Activated T-cell treated with anti-CD3 and anti-CD28 coated beads, Interleukin-2, amount 50 U/mL, for 24 hours (primary cell): ENCODE data around the gene EME2.

Source experiments
- DNase-seq: peaks from one replicate; pipeline ENCODE4 v3.0.0-alpha.2; 2020
- H3K27ac Mint-ChIP-seq: 2 replicates; pipeline ENCODE4 v1.8.0; 2020; ENCODE audit warnings: mild to moderate bottlenecking, mixed read lengths
- H3K27me3 Mint-ChIP-seq: 2 replicates; pipeline ENCODE4 v1.8.0; 2020; ENCODE audit warnings: mixed read lengths
- H3K36me3 Mint-ChIP-seq: 2 replicates; pipeline ENCODE4 v1.8.0; 2020; ENCODE audit warnings: low read depth, mixed read lengths
- H3K4me1 Mint-ChIP-seq: 2 replicates; pipeline ENCODE4 v1.8.0; 2020; ENCODE audit warnings: low read depth, mixed read lengths
- H3K4me3 Mint-ChIP-seq: 2 replicates; pipeline ENCODE4 v1.8.0; 2020; ENCODE audit warnings: mild to moderate bottlenecking, moderate library complexity, mixed read lengths
- H3K9me3 Mint-ChIP-seq: 2 replicates; pipeline ENCODE4 v1.8.0; 2020; ENCODE audit warnings: mixed read lengths

Gene EME2

GRCh38 chr16:1768061-1768766 lies 4.4 kb upstream of the EME2 start:
- peaks cover 9% of the 10 kb centered on the region for H3K4me1 Mint-ChIP-seq
- H3K27me3 Mint-ChIP-seq = no peaks in the 10 kb centered on the region
- no peaks in the 10 kb centered on the region for H3K9me3 Mint-ChIP-seq
- DNase-seq = no peak
- no peak overlapping the region for H3K4me3 Mint-ChIP-seq
- H3K27ac Mint-ChIP-seq = peak overlapping the region; percentile 69
- peaks cover 63% of the 10 kb centered on the region for H3K36me3 Mint-ChIP-seq

DNA sequence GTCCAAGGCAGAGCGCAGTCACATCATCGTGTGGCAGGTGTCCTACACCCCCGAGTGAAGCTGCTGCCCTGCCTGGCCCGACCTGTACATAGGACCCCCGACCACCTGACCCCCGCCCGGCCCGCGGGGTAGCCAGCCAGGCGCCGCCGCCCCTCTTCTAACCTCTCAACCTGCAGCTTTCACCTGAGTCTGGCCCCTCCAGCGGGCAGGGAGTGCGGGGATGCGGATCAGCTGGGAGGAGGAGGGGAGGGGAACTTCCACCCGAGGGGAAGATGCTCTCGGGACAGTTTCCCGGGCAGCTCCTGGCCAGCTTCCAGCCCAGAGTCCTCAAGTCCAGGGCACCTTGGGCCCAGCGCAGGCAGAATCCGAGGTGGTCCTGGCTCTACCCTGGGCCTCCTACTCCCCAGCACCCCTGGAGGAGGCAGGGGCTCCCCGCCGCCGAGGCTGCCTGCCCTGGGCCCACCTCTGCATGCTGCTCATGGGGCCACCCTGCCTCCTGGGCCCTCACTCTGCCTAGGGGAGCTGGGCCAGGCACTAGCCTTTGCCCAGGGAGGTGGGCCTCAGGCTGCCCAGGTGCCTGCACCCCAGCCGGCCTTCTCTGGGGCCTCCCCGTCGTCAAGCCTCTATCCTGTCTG lies 3.7 kb upstream of the EME2 start:
- H3K4me1 Mint-ChIP-seq = peaks cover 11% of the 10 kb centered on the region
- H3K9me3 Mint-ChIP-seq = no peaks in the 10 kb centered on the region
- H3K27ac Mint-ChIP-seq = peak overlapping the region; percentile 69
- peaks cover 64% of the 10 kb centered on the region for H3K36me3 Mint-ChIP-seq
- DNase-seq = no peak
- no peak overlapping the region for H3K4me3 Mint-ChIP-seq
- no peaks in the 10 kb centered on the region for H3K27me3 Mint-ChIP-seq

- H3K9me3 Mint-ChIP-seq = no peaks in the 10 kb centered on the region
- peaks cover 65% of the 10 kb centered on the region for H3K36me3 Mint-ChIP-seq
- H3K27ac Mint-ChIP-seq = peak overlapping the region; percentile 89
- DNase-seq = no peak
- H3K4me3 Mint-ChIP-seq = peak overlapping the region; percentile 96
- no peaks in the 10 kb centered on the region for H3K27me3 Mint-ChIP-seq
- H3K4me1 Mint-ChIP-seq = peaks cover 16% of the 10 kb centered on the region
Measured at GRCh38 chr16:1769402-1770300, 3.0 kb upstream of the EME2 start.

DNA sequence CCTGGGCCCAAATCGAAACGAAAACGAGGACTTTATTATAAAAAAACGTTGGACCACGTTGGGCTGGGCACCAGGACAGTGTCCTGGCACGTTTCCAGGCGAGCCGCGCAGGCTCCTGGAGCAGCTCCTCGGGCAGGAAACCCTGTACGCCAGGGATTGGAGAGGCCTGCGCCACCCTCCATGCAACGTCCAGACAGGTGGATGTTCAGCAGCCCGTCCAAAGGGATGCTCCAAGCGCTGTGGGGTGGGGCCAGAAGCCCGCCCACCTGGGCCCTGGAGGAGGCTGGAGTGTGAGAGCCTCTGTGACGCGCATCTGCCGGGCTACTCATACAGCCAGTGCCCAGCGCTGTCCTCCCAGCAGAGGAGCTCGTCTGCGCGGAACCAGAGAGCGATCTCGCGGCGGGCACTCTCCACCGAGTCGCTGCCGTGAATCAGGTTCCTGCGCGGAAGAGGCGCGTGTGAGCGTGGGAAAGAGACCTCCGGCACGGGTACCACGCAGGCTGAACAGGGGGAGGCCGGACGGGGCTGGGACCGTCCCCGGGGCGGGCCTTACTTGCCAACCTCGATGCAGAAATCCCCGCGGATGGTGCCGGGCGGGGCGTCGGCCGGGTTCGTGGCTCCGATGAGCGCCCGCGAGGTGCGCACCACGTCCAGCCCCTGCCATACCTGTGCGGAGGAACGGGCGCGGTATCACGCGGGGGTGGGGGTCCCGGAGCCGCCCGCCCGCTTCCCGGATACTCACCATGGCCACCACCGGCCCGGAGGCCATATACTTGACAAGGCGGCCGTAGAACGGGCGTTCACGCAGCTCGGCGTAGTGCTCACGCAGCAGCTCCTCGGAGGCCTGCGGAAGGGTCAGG lies 2.1 kb upstream of the EME2 start:
- Mint-ChIP-seq H3K27ac (peak overlapping the region; percentile 89), H3K9me3 (no peaks in the 10 kb centered on the region), H3K4me1 (peaks cover 20% of the 10 kb centered on the region), H3K4me3 (peak overlapping the region; percentile 96), H3K27me3 (no peaks in the 10 kb centered on the region), H3K36me3 (peaks cover 65% of the 10 kb centered on the region)
- DNase-seq = peak; percentile 77

- H3K4me1 Mint-ChIP-seq = peaks cover 20% of the 10 kb centered on the region
- H3K27ac Mint-ChIP-seq = peak within 1 kb of the TSS; percentile 99
Measured at GRCh38 chr16:1771188-1771863, 1.3 kb upstream of the EME2 start, which contains the start of gene NME3. Gene NME3, minus strand, starts transcription at chr16:1771543. Its CDS starts 9 bp downstream, at chr16:1771534.

DNA sequence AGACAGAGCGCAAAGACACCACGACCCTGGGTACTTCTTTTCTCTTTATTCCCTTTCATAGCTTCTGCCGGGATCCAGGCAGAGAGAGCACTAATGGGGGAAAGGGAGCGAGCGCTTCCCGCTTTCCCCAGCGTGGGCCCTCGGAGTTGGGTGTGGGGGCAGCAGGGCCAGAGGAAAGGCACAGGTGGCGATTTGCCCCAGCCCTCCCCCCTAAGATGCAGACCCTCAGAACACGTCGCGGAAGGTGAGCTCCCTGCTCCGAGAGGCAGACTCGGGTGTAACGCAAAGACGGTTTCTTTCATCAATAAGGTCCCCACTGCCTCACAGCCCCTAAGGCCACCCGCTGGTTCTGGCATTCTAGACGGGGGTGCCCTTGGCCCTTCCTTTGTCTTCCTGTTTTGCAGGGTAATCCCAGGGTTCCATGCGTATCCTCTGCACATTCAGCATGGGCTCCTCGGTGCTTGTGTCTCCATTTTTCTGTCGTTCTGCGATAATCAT lies 697 bp upstream of the EME2 start:
- peak overlapping the region; percentile 96 for H3K4me3 Mint-ChIP-seq

More at GRCh38 chr16:1771188-1771863, 1.3 kb upstream of the EME2 start, which contains the start of gene NME3:
- peaks cover 62% of the 10 kb centered on the region for H3K36me3 Mint-ChIP-seq
- H3K27me3 Mint-ChIP-seq = no peaks in the 10 kb centered on the region
- no peaks in the 10 kb centered on the region for H3K9me3 Mint-ChIP-seq
- H3K4me3 Mint-ChIP-seq = peak within 1 kb of the TSS; percentile 96
- DNase-seq = peak; percentile 91

GRCh38 chr16:1772908-1773702 lies 495 bp downstream of the EME2 start, which contains the start of gene MRPS34:
Gene MRPS34, minus strand, starts transcription at chr16:1773134. Its CDS starts 15 bp downstream, at chr16:1773119.
- peak; percentile 88 for DNase-seq
- peaks cover 20% of the 10 kb centered on the region for H3K4me1 Mint-ChIP-seq
- no peaks in the 10 kb centered on the region for H3K9me3 Mint-ChIP-seq
- peak within 1 kb of the TSS; percentile 96 for H3K4me3 Mint-ChIP-seq
- H3K27ac Mint-ChIP-seq = peak within 1 kb of the TSS; percentile 99
- no peaks in the 10 kb centered on the region for H3K27me3 Mint-ChIP-seq
- peaks cover 58% of the 10 kb centered on the region for H3K36me3 Mint-ChIP-seq

More for the DNA sequence above, 697 bp upstream of the EME2 start:
- no peaks in the 10 kb centered on the region for H3K9me3 Mint-ChIP-seq
- peak overlapping the region; percentile 99 for H3K27ac Mint-ChIP-seq
- peaks cover 65% of the 10 kb centered on the region for H3K36me3 Mint-ChIP-seq
- DNase-seq = no peak
- H3K27me3 Mint-ChIP-seq = no peaks in the 10 kb centered on the region
- H3K4me1 Mint-ChIP-seq = peaks cover 20% of the 10 kb centered on the region

- no peaks in the 10 kb centered on the region for H3K9me3 Mint-ChIP-seq
- peaks cover 20% of the 10 kb centered on the region for H3K4me1 Mint-ChIP-seq
- peaks cover 54% of the 10 kb centered on the region for H3K36me3 Mint-ChIP-seq
- no peaks in the 10 kb centered on the region for H3K27me3 Mint-ChIP-seq
- peak overlapping the region; percentile 89 for H3K27ac Mint-ChIP-seq
- DNase-seq = no peak
- H3K4me3 Mint-ChIP-seq = peak overlapping the region; percentile 96
Measured at GRCh38 chr16:1773703-1774447, 1.3 kb downstream of the EME2 start.

DNA sequence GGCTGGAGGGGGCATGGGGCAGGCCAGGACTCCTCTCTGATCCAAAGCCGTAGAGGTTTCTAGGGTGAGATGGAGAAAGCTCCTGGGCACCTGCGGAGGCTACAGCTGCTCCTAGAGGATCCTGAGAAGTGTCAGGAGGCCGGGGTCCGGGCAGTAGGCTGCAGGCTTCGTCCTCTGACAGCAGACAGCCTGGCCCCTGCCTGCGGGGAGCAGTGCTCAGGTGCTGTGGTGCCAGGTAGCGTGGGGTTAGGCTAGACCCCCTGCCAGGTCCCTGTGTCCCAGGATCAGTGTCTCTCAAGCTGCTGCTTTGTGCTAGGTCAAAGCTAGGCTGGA lies 1.8 kb downstream of the EME2 start:
- Mint-ChIP-seq H3K27ac (no peak overlapping the region), H3K4me3 (peak overlapping the region; percentile 96), H3K27me3 (no peaks in the 10 kb centered on the region), H3K9me3 (no peaks in the 10 kb centered on the region), H3K36me3 (peaks cover 54% of the 10 kb centered on the region), H3K4me1 (peaks cover 20% of the 10 kb centered on the region)
- no peak for DNase-seq

GRCh38 chr16:1775006-1775845 lies 2.6 kb downstream of the EME2 start:
- H3K27ac Mint-ChIP-seq = no peak overlapping the region
- DNase-seq = no peak
- no peaks in the 10 kb centered on the region for H3K9me3 Mint-ChIP-seq
- H3K4me1 Mint-ChIP-seq = peaks cover 15% of the 10 kb centered on the region
- H3K27me3 Mint-ChIP-seq = no peaks in the 10 kb centered on the region
- H3K4me3 Mint-ChIP-seq = peak overlapping the region; percentile 96
- H3K36me3 Mint-ChIP-seq = peaks cover 50% of the 10 kb centered on the region

- Mint-ChIP-seq H3K9me3 (no peaks in the 10 kb centered on the region), H3K36me3 (peaks cover 49% of the 10 kb centered on the region), H3K4me1 (peaks cover 13% of the 10 kb centered on the region), H3K27ac (peak overlapping the region; percentile 71), H3K4me3 (no peak overlapping the region), H3K27me3 (no peaks in the 10 kb centered on the region)
- no peak for DNase-seq
Measured at GRCh38 chr16:1775846-1776671, 3.4 kb downstream of the EME2 start.
